Nephron (organoid): Measurements from ENCODE around the gene TBC1D8.

Experiments
- H3K27ac Mint-ChIP-seq, 3 experiments: 2 replicates each; pipeline ENCODE4 v1.8.0; 2020; ENCODE audit warnings: mixed read lengths in 3 of 3, mild to moderate bottlenecking in 2 of 3, moderate library complexity in 1 of 3
- H3K27me3 Mint-ChIP-seq: 2 replicates; pipeline ENCODE4 v1.8.0; 2021; ENCODE audit warnings: low read depth, mild to moderate bottlenecking, moderate library complexity, mixed read lengths
- H3K36me3 Mint-ChIP-seq: 2 replicates; pipeline ENCODE4 v1.8.0; 2020; ENCODE audit warnings: low read depth, mixed read lengths
- H3K4me1 Mint-ChIP-seq: 2 replicates; pipeline ENCODE4 v1.8.0; 2020; ENCODE audit warnings: mixed read lengths
- H3K4me3 Mint-ChIP-seq, 3 experiments: 2 replicates each; pipeline ENCODE4 v1.8.0; 2020; ENCODE audit warnings: mild to moderate bottlenecking in 3 of 3, mixed read lengths in 3 of 3, moderate library complexity in 2 of 3
- H3K9me3 Mint-ChIP-seq: 2 replicates; pipeline ENCODE4 v1.8.0; 2020; ENCODE audit warnings: mixed read lengths
- TF ChIP-seq, protein P1 (sequence below), 3 experiments: fragments of 200-600 bp; sonication (generic); IDR thresholded peaks; one replicate each; pipeline ENCODE4 v1.5.0; 2021; ENCODE audit warnings: antibody characterized with exemption in 3 of 3; ENCODE audit not compliant: unreplicated experiment in 3 of 3

TBC1D8 gene

DNA sequence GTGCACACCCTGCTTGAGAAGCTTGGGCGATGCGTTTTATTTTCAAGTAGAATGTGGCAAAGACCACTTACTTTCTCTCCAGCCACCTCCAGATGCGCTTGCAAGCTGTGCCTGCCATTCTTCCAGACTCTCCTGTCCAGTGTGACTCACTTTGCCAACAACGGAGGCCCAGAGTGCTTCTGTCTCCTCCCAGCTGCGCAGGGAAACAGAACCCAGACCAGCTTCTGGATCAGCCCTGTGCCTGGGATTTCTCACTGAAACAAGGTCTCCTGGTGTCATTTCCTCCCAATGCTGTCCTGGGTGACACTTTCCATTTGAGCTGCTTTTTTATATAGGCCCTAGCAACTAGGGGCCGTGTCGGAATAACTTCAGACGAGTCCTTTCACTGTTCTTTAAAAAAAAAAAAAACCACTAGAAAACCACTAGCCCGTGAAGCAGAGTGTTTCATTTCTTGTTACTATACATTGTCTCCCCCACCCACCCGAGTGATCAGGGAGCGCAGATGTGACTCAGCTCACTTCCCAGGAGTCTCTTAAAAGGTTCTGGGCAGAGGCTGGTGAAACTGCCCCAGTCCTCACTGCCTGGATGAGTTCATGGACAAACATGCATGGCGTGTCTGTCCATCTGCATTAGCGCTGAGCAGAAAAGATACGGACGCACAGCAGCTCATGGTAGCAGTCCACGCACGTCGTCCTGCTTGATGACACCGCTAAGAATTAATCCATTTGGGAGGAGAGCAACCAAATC lies 174.4 kb downstream of the TBC1D8 start:
- Mint-ChIP-seq H3K36me3 (no peaks in the 10 kb centered on the region), H3K27ac (no peak overlapping the region), H3K9me3 (no peaks in the 10 kb centered on the region), H3K27me3 (peaks cover 8% of the 10 kb centered on the region), H3K4me1 (peaks cover 23% of the 10 kb centered on the region), H3K4me3 (no peak overlapping the region)
- TF ChIP-seq, protein P1, sequence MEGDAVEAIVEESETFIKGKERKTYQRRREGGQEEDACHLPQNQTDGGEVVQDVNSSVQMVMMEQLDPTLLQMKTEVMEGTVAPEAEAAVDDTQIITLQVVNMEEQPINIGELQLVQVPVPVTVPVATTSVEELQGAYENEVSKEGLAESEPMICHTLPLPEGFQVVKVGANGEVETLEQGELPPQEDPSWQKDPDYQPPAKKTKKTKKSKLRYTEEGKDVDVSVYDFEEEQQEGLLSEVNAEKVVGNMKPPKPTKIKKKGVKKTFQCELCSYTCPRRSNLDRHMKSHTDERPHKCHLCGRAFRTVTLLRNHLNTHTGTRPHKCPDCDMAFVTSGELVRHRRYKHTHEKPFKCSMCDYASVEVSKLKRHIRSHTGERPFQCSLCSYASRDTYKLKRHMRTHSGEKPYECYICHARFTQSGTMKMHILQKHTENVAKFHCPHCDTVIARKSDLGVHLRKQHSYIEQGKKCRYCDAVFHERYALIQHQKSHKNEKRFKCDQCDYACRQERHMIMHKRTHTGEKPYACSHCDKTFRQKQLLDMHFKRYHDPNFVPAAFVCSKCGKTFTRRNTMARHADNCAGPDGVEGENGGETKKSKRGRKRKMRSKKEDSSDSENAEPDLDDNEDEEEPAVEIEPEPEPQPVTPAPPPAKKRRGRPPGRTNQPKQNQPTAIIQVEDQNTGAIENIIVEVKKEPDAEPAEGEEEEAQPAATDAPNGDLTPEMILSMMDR (IDR thresholded peaks at IDR 0.05; ENCODE audit: unreplicated experiment in 3 of 3) = no peak

DNA sequence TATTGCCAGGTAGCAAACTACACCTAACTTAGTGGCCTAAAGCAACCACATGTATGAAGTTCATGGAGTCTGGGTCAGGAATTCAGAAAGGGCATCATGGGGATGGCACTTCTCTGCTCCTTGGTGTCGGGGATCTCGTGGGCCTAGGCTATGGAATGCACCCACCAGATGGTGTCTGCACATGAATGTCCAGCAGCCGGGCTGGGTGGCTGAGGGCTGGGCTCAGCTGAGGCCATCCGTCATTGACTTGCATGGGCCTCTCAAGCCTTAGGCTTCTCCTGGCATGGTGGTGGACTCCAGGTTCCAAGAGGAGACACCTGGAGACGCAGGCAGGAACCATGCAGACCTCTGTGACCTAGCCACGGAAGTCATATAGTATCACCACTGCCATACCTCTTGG lies 175.1 kb downstream of the TBC1D8 start:
- no peaks in the 10 kb centered on the region for H3K36me3 Mint-ChIP-seq

DNA sequence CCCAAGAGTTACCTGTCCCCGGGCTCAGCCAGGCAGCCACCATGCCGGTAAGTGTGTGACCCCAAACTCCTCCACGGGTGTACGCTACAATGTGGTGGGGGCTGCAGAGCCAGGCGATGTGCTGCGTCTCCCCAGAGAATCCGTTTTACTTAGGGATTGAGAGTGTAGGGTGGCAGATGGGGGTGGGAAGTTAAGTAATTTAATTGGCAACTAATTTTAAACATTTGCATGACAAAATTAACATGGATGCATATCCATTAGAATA lies 175.7 kb downstream of the TBC1D8 start:
- Mint-ChIP-seq H3K27me3 (peaks cover 8% of the 10 kb centered on the region), H3K4me1 (peaks cover 22% of the 10 kb centered on the region), H3K36me3 (no peaks in the 10 kb centered on the region), H3K27ac (no peak overlapping the region), H3K9me3 (no peaks in the 10 kb centered on the region), H3K4me3 (no peak overlapping the region)
- TF ChIP-seq, protein P1 (IDR thresholded peaks at IDR 0.05; ENCODE audit: unreplicated experiment in 3 of 3) = no peak

More for the DNA sequence above, 175.1 kb downstream of the TBC1D8 start:
- H3K9me3 Mint-ChIP-seq = no peaks in the 10 kb centered on the region
- no peak overlapping the region for H3K4me3 Mint-ChIP-seq
- H3K27me3 Mint-ChIP-seq = peaks cover 8% of the 10 kb centered on the region
- TF ChIP-seq, protein P1 (IDR thresholded peaks at IDR 0.05; ENCODE audit: unreplicated experiment in 3 of 3) = no peak
- peaks cover 25% of the 10 kb centered on the region for H3K4me1 Mint-ChIP-seq
- H3K27ac Mint-ChIP-seq = no peak overlapping the region

DNA sequence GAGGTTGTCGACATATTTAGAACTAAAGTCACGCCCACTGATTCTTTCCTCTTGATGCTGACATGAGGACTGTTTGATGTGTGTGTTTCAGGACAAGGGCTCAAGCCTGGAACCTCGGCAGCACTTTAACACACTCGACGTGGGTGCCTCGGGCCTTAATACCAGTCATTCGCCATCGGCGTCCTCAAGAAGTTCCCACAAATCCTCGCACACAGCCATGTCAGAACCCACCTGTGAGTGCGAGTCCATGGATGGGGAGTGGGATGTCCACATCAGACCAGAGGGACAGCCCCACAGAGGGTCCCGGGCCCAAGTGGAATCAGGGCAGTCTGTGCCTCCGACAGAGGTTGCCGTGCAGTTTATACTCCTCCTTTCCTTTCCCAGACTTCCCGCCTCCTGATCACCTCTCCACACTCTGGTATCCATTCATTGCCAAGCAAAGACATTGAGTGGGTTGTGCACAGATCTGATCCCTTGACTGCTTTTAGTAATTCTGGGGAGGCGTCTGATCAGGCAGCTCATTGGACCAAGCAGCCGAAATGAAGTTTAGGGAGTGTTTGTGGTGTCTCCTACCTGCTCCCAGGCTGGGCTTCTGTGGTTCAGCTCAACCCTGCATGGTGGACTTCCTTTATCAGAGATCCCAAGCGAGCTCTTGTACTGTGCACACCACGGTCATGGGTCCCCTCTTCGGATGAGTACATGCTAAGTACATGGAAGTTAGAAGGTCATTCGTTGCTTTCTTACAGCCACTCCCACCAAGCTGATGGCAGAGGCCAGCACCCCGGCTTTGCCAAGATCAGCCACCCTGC lies 176.3 kb downstream of the TBC1D8 start:
- TF ChIP-seq, protein P1 (IDR thresholded peaks at IDR 0.05; ENCODE audit: unreplicated experiment in 3 of 3) = no peak
- Mint-ChIP-seq H3K27me3 (peaks cover 8% of the 10 kb centered on the region), H3K27ac (no peak overlapping the region), H3K36me3 (no peaks in the 10 kb centered on the region), H3K9me3 (no peaks in the 10 kb centered on the region), H3K4me1 (peaks cover 22% of the 10 kb centered on the region), H3K4me3 (no peak overlapping the region)

- Mint-ChIP-seq H3K27ac (no peak overlapping the region), H3K4me1 (peaks cover 12% of the 10 kb centered on the region), H3K9me3 (no peaks in the 10 kb centered on the region), H3K27me3 (peaks cover 8% of the 10 kb centered on the region), H3K4me3 (no peak overlapping the region), H3K36me3 (no peaks in the 10 kb centered on the region)
- TF ChIP-seq, protein P1 (IDR thresholded peaks at IDR 0.05; ENCODE audit: unreplicated experiment in 3 of 3) = no peak
Observed at GRCh38 chr2:100972452-100972851, 178.7 kb downstream of the TBC1D8 start.
